Panc1 (cell line): ENCODE measurements around the gene THSD8. TPM values are rescaled to one million over a fixed set of nuclear protein-coding genes. Genes with fewer than 3 reads are reported as not detected.
A peak's percentile ranks its signal among the peaks of the same experiment; 100 is the strongest.

Experiments used
- ATAC-seq: fragments of 200-7000 bp; cut with Tn5 transposase; 2 replicates; pipeline ENCODE4 v1.9.1; 2020; ENCODE audit warnings: mild to moderate bottlenecking, moderate library complexity
- BruUV-seq: library from RNA; stranded (reverse); fragments of 400-500 nt; replicated peaks from 2 replicates; lab custom pipeline; 2021; lab: Mats Ljungman, UMichigan
- CTCF ChIA-PET: fragments of 300-600 bp; sonication (Branson Sonifier 250); formaldehyde crosslinking; loops from one replicate; lab custom pipeline; 2022; ENCODE audit warnings: antibody characterized with exemption; lab: Charles Lee
- POLR2A ChIA-PET: fragments of 300-600 bp; sonication (Branson Sonifier 250); formaldehyde crosslinking; loops from one replicate; lab custom pipeline; 2022; ENCODE audit warnings: antibody characterized with exemption; lab: Charles Lee
- DNase-seq: peaks from one replicate; pipeline ENCODE4 v3.0.0-alpha.2; 2010; ENCODE audit warnings: low read depth, low spot score
- H3K27ac ChIP-seq: 2 replicates; pipeline ENCODE4 v1.5.1; 2011; ENCODE audit warnings: mild to moderate bottlenecking, low read length, inconsistent platforms
- H3K27me3 ChIP-seq: fragments of 200-500 bp; sonication (Bioruptor generic); 2 replicates; pipeline ENCODE4 v1.6.0; 2014; ENCODE audit warnings: low read length, inconsistent platforms; ENCODE audit not compliant: control insufficient read depth, insufficient read depth
- H3K36me3 ChIP-seq: fragments of 200-500 bp; sonication (Bioruptor generic); 2 replicates; pipeline ENCODE4 v1.5.1; 2014; ENCODE audit warnings: inconsistent platforms, mild to moderate bottlenecking, low read length, moderate library complexity; ENCODE audit not compliant: control insufficient read depth, insufficient read depth
- H3K4me1 ChIP-seq: 2 replicates; pipeline ENCODE4 v1.5.1; 2011; ENCODE audit warnings: inconsistent platforms, mild to moderate bottlenecking, low read length, moderate library complexity; ENCODE audit not compliant: control insufficient read depth, insufficient read depth
- H3K4me3 ChIP-seq, 2 experiments: 2 replicates each; pipeline ENCODE4 v1.5.1; 2011 to 2012; ENCODE audit warnings: low read depth in 2 of 2, low read length in 2 of 2, mild to moderate bottlenecking in 2 of 2, inconsistent platforms in 1 of 2, moderate library complexity in 1 of 2
- H3K9me3 ChIP-seq: fragments of 200-500 bp; sonication (Bioruptor generic); 2 replicates; pipeline ENCODE4 v1.5.1; 2014; ENCODE audit warnings: low read depth, mild to moderate bottlenecking, inconsistent platforms, low read length, moderate library complexity; ENCODE audit not compliant: control insufficient read depth, insufficient read depth
- POLR2AphosphoS5 ChIP-seq: IDR thresholded peaks from 2 replicates; pipeline ENCODE4 v1.6.1; 2012; ENCODE audit warnings: mild to moderate bottlenecking, low read depth, low read length, moderate library complexity
- REST ChIP-seq, 2 experiments: IDR thresholded peaks; 2 replicates each; pipeline ENCODE4 v1.6.1; 2011 to 2012; ENCODE audit warnings: low read depth in 2 of 2, control low read depth in 1 of 2, low read length in 1 of 2, mild to moderate bottlenecking in 1 of 2, moderate library complexity in 1 of 2; ENCODE audit not compliant: insufficient read depth in 1 of 2
- SIN3A ChIP-seq: IDR thresholded peaks from 2 replicates; pipeline ENCODE4 v1.6.1; 2012; ENCODE audit warnings: low read depth, mild to moderate bottlenecking, low read length, moderate library complexity, borderline replicate concordance; ENCODE audit not compliant: insufficient read depth
- TCF7L2 ChIP-seq: IDR thresholded peaks from 2 replicates; pipeline ENCODE4 v1.6.1; 2011; ENCODE audit warnings: mild to moderate bottlenecking, low read depth, low read length, inconsistent platforms
- in situ Hi-C: cut with HindIII; loops from 2 replicates; pipeline ENCODE4 v1.10.0; 2016; ENCODE audit warnings: low sequenced_read_pairs, low pct_unique_long_range_greater_than_20kb
- intact Hi-C: fragments of 100-400 bp; cut with micrococcal nuclease; formaldehyde crosslinking; loops from one replicate; pipeline ENCODE4 v1.10.0; 2022; ENCODE audit not compliant: unreplicated experiment
- total RNA-seq: library from RNA; stranded (reverse); gene quantifications from one replicate; pipeline ENCODE4 v1.2.1, GENCODE V29; 2021; ENCODE audit not compliant: unreplicated experiment
- TF ChIP-seq, protein P1 (sequence below): fragments of 450-650 bp; IDR thresholded peaks from 2 replicates; pipeline ENCODE4 v1.5.1; 2017; ENCODE audit warnings: mild to moderate bottlenecking

The THSD8 gene
- total RNA-seq, 1 experiment from 2014 or later = 24.8 TPM

GRCh38 chr19:12828494-12828893, 26.6 kb downstream of the THSD8 start:
- H3K4me1 ChIP-seq = no peaks in the 10 kb centered on the region; the same call in 1 of the 2 replicates
- ATAC-seq = no peak
- intact Hi-C loops (no loop called here), in situ Hi-C loops (no loop called here)
- no peak for DNase-seq
- no peaks in the 10 kb centered on the region for H3K9me3 ChIP-seq
- no peaks in the 10 kb centered on the region; the same call in 1 of the 2 replicates for H3K27me3 ChIP-seq
- TF ChIP-seq, protein P1, sequence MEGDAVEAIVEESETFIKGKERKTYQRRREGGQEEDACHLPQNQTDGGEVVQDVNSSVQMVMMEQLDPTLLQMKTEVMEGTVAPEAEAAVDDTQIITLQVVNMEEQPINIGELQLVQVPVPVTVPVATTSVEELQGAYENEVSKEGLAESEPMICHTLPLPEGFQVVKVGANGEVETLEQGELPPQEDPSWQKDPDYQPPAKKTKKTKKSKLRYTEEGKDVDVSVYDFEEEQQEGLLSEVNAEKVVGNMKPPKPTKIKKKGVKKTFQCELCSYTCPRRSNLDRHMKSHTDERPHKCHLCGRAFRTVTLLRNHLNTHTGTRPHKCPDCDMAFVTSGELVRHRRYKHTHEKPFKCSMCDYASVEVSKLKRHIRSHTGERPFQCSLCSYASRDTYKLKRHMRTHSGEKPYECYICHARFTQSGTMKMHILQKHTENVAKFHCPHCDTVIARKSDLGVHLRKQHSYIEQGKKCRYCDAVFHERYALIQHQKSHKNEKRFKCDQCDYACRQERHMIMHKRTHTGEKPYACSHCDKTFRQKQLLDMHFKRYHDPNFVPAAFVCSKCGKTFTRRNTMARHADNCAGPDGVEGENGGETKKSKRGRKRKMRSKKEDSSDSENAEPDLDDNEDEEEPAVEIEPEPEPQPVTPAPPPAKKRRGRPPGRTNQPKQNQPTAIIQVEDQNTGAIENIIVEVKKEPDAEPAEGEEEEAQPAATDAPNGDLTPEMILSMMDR = no peak
- TF ChIP-seq POLR2AphosphoS5 (no peak), REST (IDR thresholded peaks at IDR 0.05; ENCODE audit: insufficient read depth in 1 of 2, low read depth in 2 of 2, low read length in 1 of 2) (no peak), SIN3A (no peak), TCF7L2 (no peak)
- POLR2A ChIA-PET = interaction anchor here (0.6 kb wide), 1 partner anchor 56 kb away, joined by 3 read pairs; no protein-coding TSS in a partner anchor
- H3K36me3 ChIP-seq = no peaks in the 10 kb centered on the region
- H3K27ac ChIP-seq = no peak overlapping the region
- no peak overlapping the region for H3K4me3 ChIP-seq
- CTCF ChIA-PET = interaction anchor here (0.7 kb wide), 1 partner anchor 74 kb away, joined by 3 read pairs; no protein-coding TSS in a partner anchor
- no TSS peak for BruUV-seq

DNA sequence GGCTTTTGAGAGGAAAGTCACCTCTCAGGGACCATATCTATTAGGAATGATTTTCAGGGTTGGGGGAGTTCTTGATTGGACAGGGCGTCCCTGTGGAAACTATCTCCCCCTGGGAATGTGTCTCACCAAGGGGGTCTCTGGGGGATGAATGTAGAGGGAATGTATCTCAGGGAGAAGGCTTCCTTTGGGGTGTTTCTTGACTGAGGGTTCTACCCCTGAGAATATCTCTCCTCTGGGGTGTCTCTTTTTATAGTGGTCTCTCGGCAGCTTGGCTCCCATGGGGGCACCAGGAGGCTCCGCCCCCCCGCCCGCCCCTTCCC, 31.5 kb downstream of the THSD8 start:
- DNase-seq (no peak), ATAC-seq (no peak)
- no peaks in the 10 kb centered on the region; the same call in 1 of the 2 replicates for H3K27me3 ChIP-seq
- CTCF ChIA-PET = no interaction called here
- H3K9me3 ChIP-seq = no peaks in the 10 kb centered on the region
- TF ChIP-seq SIN3A (no peak), REST (IDR thresholded peaks at IDR 0.05; ENCODE audit: insufficient read depth in 1 of 2, low read depth in 2 of 2, low read length in 1 of 2) (no peak), TCF7L2 (no peak), POLR2AphosphoS5 (no peak)
- TF ChIP-seq, protein P1 = no peak
- no peaks in the 10 kb centered on the region for H3K36me3 ChIP-seq
- POLR2A ChIA-PET = no interaction called here
- H3K27ac ChIP-seq = no peak overlapping the region
- BruUV-seq = no TSS peak
- in situ Hi-C loops = no loop called here
- intact Hi-C loops = no loop called here
- peaks cover 4% of the 10 kb centered on the region for H3K4me1 ChIP-seq
- H3K4me3 ChIP-seq = peak overlapping the region; percentile 17 to 45
